SK-N-DZ (cell line): ENCODE data around the gene C1QTNF7.

Source experiments
- DNase-seq: peaks from one replicate; pipeline ENCODE4 v3.0.0-alpha.2; 2015; ENCODE audit warnings: low spot score

C1QTNF7 gene

GRCh38 chr4:15413623-15414019, 14.2 kb upstream of the C1QTNF7 start:
- DNase-seq, result no peak

GRCh38 chr4:15414551-15415091, 13.2 kb upstream of the C1QTNF7 start:
- DNase-seq, result no peak

GRCh38 chr4:15416357-15417232, 11.2 kb upstream of the C1QTNF7 start:
- no peak for DNase-seq

- DNase-seq, result no peak
Observed at GRCh38 chr4:15417233-15417660, 10.6 kb upstream of the C1QTNF7 start.

GRCh38 chr4:15418956-15419355, 8.9 kb upstream of the C1QTNF7 start:
- DNase-seq, result no peak

GRCh38 chr4:15420642-15421041, 7.2 kb upstream of the C1QTNF7 start:
- DNase-seq, result no peak

GRCh38 chr4:15423285-15423711, 4.5 kb upstream of the C1QTNF7 start:
- DNase-seq, result no peak

- DNase-seq, result no peak
Observed at GRCh38 chr4:15425520-15425919, 2.3 kb upstream of the C1QTNF7 start.

GRCh38 chr4:15427161-15427560, 672 bp upstream of the C1QTNF7 start:
- no peak for DNase-seq

GRCh38 chr4:15428611-15429010, 778 bp downstream of the C1QTNF7 start:
- DNase-seq, result no peak

GRCh38 chr4:15434091-15434490, 6.3 kb downstream of the C1QTNF7 start:
- DNase-seq, result no peak

GRCh38 chr4:15434676-15435075, 6.8 kb downstream of the C1QTNF7 start:
- no peak for DNase-seq

- no peak for DNase-seq
Observed at GRCh38 chr4:15436513-15436912, 8.7 kb downstream of the C1QTNF7 start.

- DNase-seq, result no peak
Observed at GRCh38 chr4:15438939-15439524, 11.2 kb downstream of the C1QTNF7 start.

GRCh38 chr4:15443371-15444160, 15.7 kb downstream of the C1QTNF7 start:
- no peak for DNase-seq

GRCh38 chr4:15444276-15444675, 16.4 kb downstream of the C1QTNF7 start:
- DNase-seq, result no peak

GRCh38 chr4:15444879-15445547, 17.2 kb downstream of the C1QTNF7 start:
- no peak for DNase-seq

GRCh38 chr4:15451181-15451865, 23.5 kb downstream of the C1QTNF7 start:
- no peak for DNase-seq

GRCh38 chr4:15451866-15452765, 24.3 kb downstream of the C1QTNF7 start:
- DNase-seq, result no peak

- no peak for DNase-seq
Observed at GRCh38 chr4:15455290-15455689, 27.5 kb downstream of the C1QTNF7 start.
